ENCODE data around the gene CARS2. TPM values are rescaled to one million over a fixed set of nuclear protein-coding genes. Genes with fewer than 3 reads are reported as not detected.

Gene CARS2, protein sequence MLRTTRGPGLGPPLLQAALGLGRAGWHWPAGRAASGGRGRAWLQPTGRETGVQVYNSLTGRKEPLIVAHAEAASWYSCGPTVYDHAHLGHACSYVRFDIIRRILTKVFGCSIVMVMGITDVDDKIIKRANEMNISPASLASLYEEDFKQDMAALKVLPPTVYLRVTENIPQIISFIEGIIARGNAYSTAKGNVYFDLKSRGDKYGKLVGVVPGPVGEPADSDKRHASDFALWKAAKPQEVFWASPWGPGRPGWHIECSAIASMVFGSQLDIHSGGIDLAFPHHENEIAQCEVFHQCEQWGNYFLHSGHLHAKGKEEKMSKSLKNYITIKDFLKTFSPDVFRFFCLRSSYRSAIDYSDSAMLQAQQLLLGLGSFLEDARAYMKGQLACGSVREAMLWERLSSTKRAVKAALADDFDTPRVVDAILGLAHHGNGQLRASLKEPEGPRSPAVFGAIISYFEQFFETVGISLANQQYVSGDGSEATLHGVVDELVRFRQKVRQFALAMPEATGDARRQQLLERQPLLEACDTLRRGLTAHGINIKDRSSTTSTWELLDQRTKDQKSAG
- total RNA-seq (2014; rRNA removed; shearing (Covaris generic)) (74.1 and 75.7 TPM in 2 replicates), polyA plus RNA-seq (2016; fragmentation: Nextera tagmentation; extraction: Ambion mirVana) (88.6 and 96.7 TPM in 2 replicates)

DNA sequence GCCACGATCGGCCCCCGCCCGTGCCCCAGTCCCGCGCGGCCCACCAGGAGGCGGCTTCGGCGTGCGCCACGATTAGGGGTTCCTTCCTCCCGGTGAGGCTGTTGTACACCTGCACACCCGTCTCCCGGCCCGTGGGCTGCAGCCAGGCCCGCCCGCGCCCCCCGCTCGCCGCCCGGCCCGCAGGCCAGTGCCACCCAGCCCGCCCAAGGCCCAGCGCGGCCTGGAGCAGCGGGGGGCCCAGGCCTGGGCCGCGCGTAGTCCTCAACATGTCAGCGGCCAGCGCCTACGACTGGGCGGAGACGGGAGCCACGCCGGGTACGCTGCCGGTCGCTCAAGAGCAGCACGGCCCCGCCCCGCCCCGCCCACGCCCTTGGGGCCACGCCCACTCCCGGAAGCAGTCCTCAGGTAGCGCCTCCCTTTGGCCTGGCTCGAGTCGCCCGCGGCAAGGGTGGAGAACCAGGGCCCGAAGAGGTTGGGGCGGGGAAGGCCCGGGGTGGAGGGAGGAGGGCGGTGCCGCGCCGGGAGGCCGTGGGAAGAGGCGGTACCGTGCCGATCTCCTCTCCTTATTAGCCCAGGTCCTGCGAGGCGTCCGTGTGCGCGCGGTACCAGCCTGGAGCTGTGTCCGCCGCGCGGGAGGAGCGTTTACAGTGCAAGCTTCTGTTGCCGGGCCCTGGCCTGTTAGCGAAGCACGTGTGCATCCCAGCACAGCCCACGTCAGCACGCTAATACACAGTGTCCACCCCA, at the start of gene CARS2:
CARS2 (minus strand) TSS at position 291 of the 744 bp plus-strand sequence; CDS start at position 268, 23 bp downstream.
- Histone ChIP-seq H3K79me2 (ENCODE audit: insufficient read depth) (peaks cover 50% of the 10 kb centered on the region), H3K4me2 (ENCODE audit: unreplicated experiment) (peak within 1 kb of the TSS; percentile 98), H3K36me3 (ENCODE audit: low read depth) (peaks cover 6% of the 10 kb centered on the region; the same call in 1 of the 2 replicates), H3K9me2 (ENCODE audit: insufficient read depth) (no peaks in the 10 kb centered on the region), H3K9me3 (ENCODE audit: low read depth) (no peaks in the 10 kb centered on the region), H3K4me1 (ENCODE audit: insufficient read depth) (peaks cover 17% of the 10 kb centered on the region), H3K27ac (peak within 1 kb of the TSS; percentile 97), H3K9ac (peak within 1 kb of the TSS; percentile 93), H2AFZ (peak within 1 kb of the TSS; percentile 54), H4K20me1 (ENCODE audit: insufficient read depth) (no peaks in the 10 kb centered on the region), H3K4me3 (peak within 1 kb of the TSS; percentile 80), H3K27me3 (replicated peaks; ENCODE audit: insufficient read depth) (no peaks in the 10 kb centered on the region), H3F3A (ENCODE audit: insufficient read depth) (peaks cover 41% of the 10 kb centered on the region)
- TF ChIP-seq EZH2 (IDR thresholded peaks at IDR 0.05; ENCODE audit: insufficient read depth, poor library complexity, severe bottlenecking) (no peak), EZH2phosphoT487 (IDR thresholded peaks at IDR 0.05; ENCODE audit: insufficient read depth, low read depth) (no peak)
- 1 to 2% methylated on average over 49 to 54 of the region's 80 CpGs for WGBS, 2 experiments (ENCODE audit: low coverage in 1 of 2, low lambda C conversion rate in 2 of 2, missing lambda C conversion rate in 2 of 2)
- in situ Hi-C loops (cut with MboI), result no loop called here
- DNase-seq, result peak; percentile 97

DNA sequence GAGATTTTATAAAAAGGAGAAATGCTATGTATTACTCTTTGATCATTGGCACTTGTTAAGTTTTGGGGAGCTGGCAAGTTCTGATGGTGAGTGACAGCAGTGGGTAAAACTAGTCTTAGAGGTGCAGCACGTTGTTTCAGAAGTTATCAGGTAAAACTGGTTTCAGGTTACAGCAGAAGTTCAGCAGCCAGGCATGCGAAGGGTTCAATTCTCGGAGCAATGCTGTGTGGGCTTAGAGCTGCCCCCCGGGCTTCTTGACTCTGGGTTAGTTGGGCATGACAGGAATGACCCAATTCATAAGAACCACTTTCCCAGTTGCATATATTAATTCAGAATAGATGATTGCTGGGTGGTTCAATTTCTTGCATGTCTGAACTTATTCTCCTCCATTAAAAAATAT, 42.4 kb upstream of the CARS2 start:
- 86 to 87% methylated on average over 4 of the region's 4 CpGs for WGBS, 2 experiments (ENCODE audit: low coverage in 1 of 2, low lambda C conversion rate in 2 of 2, missing lambda C conversion rate in 2 of 2)
- TF ChIP-seq EZH2phosphoT487 (IDR thresholded peaks at IDR 0.05; ENCODE audit: insufficient read depth, low read depth), result no peak
- no peak for TF ChIP-seq EZH2 (IDR thresholded peaks at IDR 0.05; ENCODE audit: insufficient read depth, poor library complexity, severe bottlenecking)
- DNase-seq, result no peak
- peaks cover 8% of the 10 kb centered on the region; the same call in 1 of the 2 replicates for H3K4me1 ChIP-seq (ENCODE audit: insufficient read depth)
- H4K20me1 ChIP-seq (ENCODE audit: insufficient read depth), result no peaks in the 10 kb centered on the region
- no peak overlapping the region for H3K27ac ChIP-seq
- no peak overlapping the region for H3K4me2 ChIP-seq (ENCODE audit: unreplicated experiment)
- no peaks in the 10 kb centered on the region for H3K36me3 ChIP-seq (ENCODE audit: low read depth)
- in situ Hi-C loops (cut with MboI), result no loop called here
- no peak overlapping the region for H2AFZ ChIP-seq
- no peaks in the 10 kb centered on the region for H3K79me2 ChIP-seq (ENCODE audit: insufficient read depth)
- H3F3A ChIP-seq (ENCODE audit: insufficient read depth), result no peaks in the 10 kb centered on the region
- H3K4me3 ChIP-seq, result no peak overlapping the region
- H3K9ac ChIP-seq, result no peak overlapping the region
- no peaks in the 10 kb centered on the region for H3K9me2 ChIP-seq (ENCODE audit: insufficient read depth)
- H3K27me3 ChIP-seq (replicated peaks; ENCODE audit: insufficient read depth), result no peaks in the 10 kb centered on the region
- no peaks in the 10 kb centered on the region for H3K9me3 ChIP-seq (ENCODE audit: low read depth)

DNA sequence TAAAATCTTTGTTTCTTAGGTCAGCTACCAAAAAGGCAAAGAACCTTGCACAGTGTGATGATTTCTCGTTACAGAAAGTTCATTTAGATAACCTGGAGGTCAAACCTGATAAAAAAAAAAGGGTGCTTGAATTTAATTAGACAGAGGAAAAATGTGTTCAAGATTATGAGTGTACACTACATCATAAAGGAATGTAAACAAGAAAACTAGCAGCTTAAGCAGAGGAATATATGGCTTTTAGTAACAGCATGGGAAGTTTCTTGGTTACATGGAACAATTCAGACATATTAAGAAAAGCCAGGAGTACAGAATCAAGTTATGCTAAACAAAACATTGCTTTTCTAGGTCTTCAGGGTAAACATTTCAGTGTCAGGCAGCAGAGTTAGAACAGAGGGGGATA, 40.5 kb upstream of the CARS2 start:
- TF ChIP-seq EZH2phosphoT487 (IDR thresholded peaks at IDR 0.05; ENCODE audit: insufficient read depth, low read depth), result no peak
- no peak for TF ChIP-seq EZH2 (IDR thresholded peaks at IDR 0.05; ENCODE audit: insufficient read depth, poor library complexity, severe bottlenecking)
- Histone ChIP-seq H4K20me1 (ENCODE audit: insufficient read depth) (no peaks in the 10 kb centered on the region), H3K36me3 (ENCODE audit: low read depth) (no peaks in the 10 kb centered on the region), H3K4me3 (no peak overlapping the region), H3K27ac (no peak overlapping the region), H3K27me3 (replicated peaks; ENCODE audit: insufficient read depth) (no peaks in the 10 kb centered on the region), H3K9ac (no peak overlapping the region), H3K9me3 (ENCODE audit: low read depth) (no peaks in the 10 kb centered on the region), H3K9me2 (ENCODE audit: insufficient read depth) (no peaks in the 10 kb centered on the region), H3K4me2 (ENCODE audit: unreplicated experiment) (no peak overlapping the region), H2AFZ (0 out of 2 replicates have a peak overlapping the region, but pooled peaks have one; percentile 11), H3F3A (ENCODE audit: insufficient read depth) (no peaks in the 10 kb centered on the region), H3K4me1 (ENCODE audit: insufficient read depth) (peaks cover 8% of the 10 kb centered on the region; the same call in 1 of the 2 replicates), H3K79me2 (ENCODE audit: insufficient read depth) (no peaks in the 10 kb centered on the region)
- in situ Hi-C loops (cut with MboI), result no loop called here
- DNase-seq, result peak; percentile 28
- 93 to 95% methylated on average over 1 of the region's 1 CpG for WGBS, 2 experiments (ENCODE audit: low coverage in 1 of 2, low lambda C conversion rate in 2 of 2, missing lambda C conversion rate in 2 of 2)

DNA sequence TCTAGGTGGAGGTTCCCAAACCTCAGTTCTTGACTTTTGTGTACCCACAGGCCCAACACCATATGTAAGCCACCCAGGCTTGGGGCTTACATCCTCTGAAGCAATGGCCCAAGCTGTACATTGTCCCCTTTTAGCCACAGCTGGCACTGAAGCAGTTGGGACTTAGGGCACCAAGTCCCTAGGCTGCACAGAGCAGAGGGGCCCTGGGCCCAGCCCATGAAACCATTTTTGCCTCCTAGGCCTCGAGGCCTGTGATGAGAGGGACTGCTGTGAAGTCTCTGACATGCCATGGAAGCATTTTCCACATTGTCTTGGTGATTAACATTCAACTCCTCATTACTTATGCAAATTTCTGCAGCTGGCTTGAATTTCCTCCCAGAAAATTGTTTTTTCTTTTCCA, 37.8 kb upstream of the CARS2 start:
- 6 to 9% methylated on average over 1 of the region's 1 CpG for WGBS, 2 experiments (ENCODE audit: low coverage in 1 of 2, low lambda C conversion rate in 2 of 2, missing lambda C conversion rate in 2 of 2)
- DNase-seq, result no peak

More for the DNA sequence above, 37.8 kb upstream of the CARS2 start:
- H3K9ac ChIP-seq, result no peak overlapping the region
- H3K4me2 ChIP-seq (ENCODE audit: unreplicated experiment), result no peak overlapping the region
- H3F3A ChIP-seq (ENCODE audit: insufficient read depth), result no peaks in the 10 kb centered on the region
- H3K9me2 ChIP-seq (ENCODE audit: insufficient read depth), result no peaks in the 10 kb centered on the region
- no peak for TF ChIP-seq EZH2 (IDR thresholded peaks at IDR 0.05; ENCODE audit: insufficient read depth, poor library complexity, severe bottlenecking)
- TF ChIP-seq EZH2phosphoT487 (IDR thresholded peaks at IDR 0.05; ENCODE audit: insufficient read depth, low read depth), result no peak
- in situ Hi-C loops (cut with MboI), result no loop called here
- no peaks in the 10 kb centered on the region for H3K36me3 ChIP-seq (ENCODE audit: low read depth)
- no peak overlapping the region for H3K4me3 ChIP-seq
- no peak overlapping the region for H3K27ac ChIP-seq
- no peaks in the 10 kb centered on the region for H4K20me1 ChIP-seq (ENCODE audit: insufficient read depth)
- H3K79me2 ChIP-seq (ENCODE audit: insufficient read depth), result no peaks in the 10 kb centered on the region
- no peaks in the 10 kb centered on the region for H3K9me3 ChIP-seq (ENCODE audit: low read depth)
- no peak overlapping the region for H2AFZ ChIP-seq
- H3K27me3 ChIP-seq (replicated peaks; ENCODE audit: insufficient read depth), result no peaks in the 10 kb centered on the region
- peaks cover 8% of the 10 kb centered on the region; the same call in 1 of the 2 replicates for H3K4me1 ChIP-seq (ENCODE audit: insufficient read depth)
